ENCODE results near the gene RASSF4. TPM values are rescaled to one million over a fixed set of nuclear protein-coding genes. Genes with fewer than 3 reads are reported as not detected.
"Not testable (repeated sequence)": the region's sequence is repeated elsewhere in the genome, so short reads cannot be mapped to it uniquely, and the experiment has no call there.

Gene RASSF4
- total and polyA plus RNA-seq, 4 donors: 19.5 to 55.4 (median 41.6) TPM

DNA sequence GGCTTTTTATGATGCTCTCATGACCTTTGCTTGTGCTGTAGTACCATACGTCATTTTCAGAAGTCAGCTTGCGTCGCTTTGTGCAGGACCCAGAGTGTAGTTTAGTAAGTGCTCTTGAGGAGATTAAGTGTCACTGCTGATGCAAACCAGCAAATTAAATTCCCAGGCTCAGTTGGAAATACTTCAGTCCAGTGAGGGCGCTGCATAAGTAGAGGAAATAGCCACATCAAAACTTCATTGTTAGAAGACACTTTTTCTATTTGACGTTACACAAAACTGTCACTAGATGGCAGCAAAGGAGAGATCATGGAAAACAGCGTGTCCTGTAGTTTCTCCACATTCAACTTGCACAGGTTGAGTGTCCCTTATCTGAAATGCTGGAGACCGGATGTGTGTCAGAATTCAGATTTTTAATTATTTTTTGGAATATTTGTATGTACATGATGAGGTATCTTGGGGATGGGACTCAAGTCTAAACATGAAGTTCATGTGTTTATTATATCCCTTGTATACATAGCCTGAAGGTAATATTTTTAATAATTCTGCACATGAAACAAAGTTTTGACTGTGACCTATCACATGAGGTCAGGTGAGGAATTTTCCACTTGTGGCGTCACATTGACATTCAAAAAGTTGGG, 49.0 kb downstream of the RASSF4 start:
- ATAC-seq (ENCODE audit: insufficient read depth, low FRiP score) (peak; percentile 96), DNase-seq (peak; percentile 80 to 96 (median 95))
- Histone ChIP-seq H3K36me3 (ENCODE audit: control insufficient read depth in 4 of 4, insufficient read depth in 4 of 4, low read length in 4 of 4) (peaks cover 3 to 20% (median 6%) of the 10 kb centered on the region in 4 donors), H3K9ac (ENCODE audit: insufficient read depth in 1 of 2, low read length in 2 of 2) (peak overlapping the region in 1 of 2 donors; percentile 59), H3K9me3 (ENCODE audit: control insufficient read depth in 4 of 4, insufficient read depth in 3 of 4, low read length in 3 of 4) (no peaks in the 10 kb centered on the region), H3K4me3 (no peak overlapping the region), H3K27me3 (ENCODE audit: control insufficient read depth in 3 of 3, insufficient read depth in 3 of 3, low read length in 2 of 3) (no peaks in the 10 kb centered on the region), H3K4me1 (ENCODE audit: control insufficient read depth in 5 of 5, insufficient read depth in 5 of 5, low read length in 5 of 5) (peaks cover 0 to 6% (median 4%) of the 10 kb centered on the region in 5 donors), H3K27ac (ENCODE audit: low read depth in 1 of 2, low read length in 1 of 2) (peak overlapping the region in 1 of 2 donors; percentile 57)
- TF ChIP-seq CTCF (IDR thresholded peaks at IDR 0.05; ENCODE audit: control extremely low read depth, extremely low read depth): peak; percentile 72
- WGBS, 2 donors: 12 to 16% methylated on average over 8 of the region's 8 CpGs

GRCh38 chr10:45014557-45014956, 55.0 kb downstream of the RASSF4 start:
- not testable (repeated sequence) for DNase-seq; ATAC-seq (ENCODE audit: insufficient read depth, low FRiP score); H3K4me1 ChIP-seq (ENCODE audit: control insufficient read depth in 5 of 5, insufficient read depth in 5 of 5, low read length in 5 of 5); H3K27me3 ChIP-seq (ENCODE audit: control insufficient read depth in 3 of 3, insufficient read depth in 3 of 3, low read length in 2 of 3); H3K4me3 ChIP-seq; H3K9me3 ChIP-seq (ENCODE audit: control insufficient read depth in 4 of 4, insufficient read depth in 3 of 4, low read length in 3 of 4); H3K27ac ChIP-seq (ENCODE audit: low read depth in 1 of 2, low read length in 1 of 2); H3K9ac ChIP-seq (ENCODE audit: insufficient read depth in 1 of 2, low read length in 2 of 2); H3K36me3 ChIP-seq (ENCODE audit: control insufficient read depth in 4 of 4, insufficient read depth in 4 of 4, low read length in 4 of 4)
- WGBS, 2 donors: 84 to 87% methylated on average over 9 to 10 of the region's 10 CpGs

DNA sequence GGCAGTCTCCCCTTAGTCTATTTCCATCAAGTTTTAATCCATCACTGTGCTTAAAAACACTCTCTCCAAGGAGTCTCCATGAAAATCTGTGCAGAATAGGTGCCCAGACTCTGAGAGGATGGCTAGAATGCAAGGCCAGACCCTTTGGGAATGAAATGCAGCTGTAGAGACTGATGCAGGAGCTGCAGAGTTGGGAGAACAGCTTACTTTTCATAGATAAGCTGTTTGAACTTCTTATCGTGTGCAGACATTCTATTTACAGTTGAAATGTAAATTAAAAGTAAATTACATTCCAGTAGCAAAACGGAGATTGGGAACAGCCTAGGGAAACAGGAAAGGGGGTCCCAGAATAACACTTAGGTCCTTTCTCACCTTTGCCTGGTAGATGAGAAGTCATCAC, 56.0 kb downstream of the RASSF4 start:
- Histone ChIP-seq H3K9me3 (ENCODE audit: control insufficient read depth in 4 of 4, insufficient read depth in 3 of 4, low read length in 3 of 4) (no peaks in the 10 kb centered on the region), H3K4me1 (ENCODE audit: control insufficient read depth in 5 of 5, insufficient read depth in 5 of 5, low read length in 5 of 5) (peaks cover 0 to 4% (median 0%) of the 10 kb centered on the region in 5 donors), H3K9ac (ENCODE audit: insufficient read depth in 1 of 2, low read length in 2 of 2) (no peak overlapping the region), H3K27me3 (ENCODE audit: control insufficient read depth in 3 of 3, insufficient read depth in 3 of 3, low read length in 2 of 3) (no peaks in the 10 kb centered on the region), H3K4me3 (no peak overlapping the region), H3K27ac (ENCODE audit: low read depth in 1 of 2, low read length in 1 of 2) (no peak overlapping the region), H3K36me3 (ENCODE audit: control insufficient read depth in 4 of 4, insufficient read depth in 4 of 4, low read length in 4 of 4) (no peaks in the 10 kb centered on the region)
- no peak for ATAC-seq (ENCODE audit: insufficient read depth, low FRiP score)
- TF ChIP-seq CTCF (IDR thresholded peaks at IDR 0.05; ENCODE audit: control extremely low read depth, extremely low read depth): no peak
- DNase-seq: no peak
- 43 to 64% methylated on average over 2 of the region's 2 CpGs for WGBS, 2 donors

- Histone ChIP-seq H3K27ac (ENCODE audit: low read depth in 1 of 2, low read length in 1 of 2) (no peak overlapping the region), H3K27me3 (ENCODE audit: control insufficient read depth in 3 of 3, insufficient read depth in 3 of 3, low read length in 2 of 3) (no peaks in the 10 kb centered on the region), H3K9me3 (ENCODE audit: control insufficient read depth in 4 of 4, insufficient read depth in 3 of 4, low read length in 3 of 4) (peaks cover 0 to 3% (median 2%) of the 10 kb centered on the region in 4 donors), H3K9ac (ENCODE audit: insufficient read depth in 1 of 2, low read length in 2 of 2) (no peak overlapping the region), H3K4me1 (ENCODE audit: control insufficient read depth in 5 of 5, insufficient read depth in 5 of 5, low read length in 5 of 5) (no peaks in the 10 kb centered on the region), H3K4me3 (no peak overlapping the region), H3K36me3 (ENCODE audit: control insufficient read depth in 4 of 4, insufficient read depth in 4 of 4, low read length in 4 of 4) (no peaks in the 10 kb centered on the region)
- TF ChIP-seq CTCF (IDR thresholded peaks at IDR 0.05; ENCODE audit: control extremely low read depth, extremely low read depth): no peak
- WGBS, 2 donors: 93 to 98% methylated on average over 2 of the region's 2 CpGs
- no peak for DNase-seq
- no peak for ATAC-seq (ENCODE audit: insufficient read depth, low FRiP score)
These were observed 63.8 kb downstream of the RASSF4 start for GRCh38 chr10:45023426-45023825.
